ENCODE data around the gene TLE3.
"Not testable (repeated sequence)": the region's sequence is repeated elsewhere in the genome, so short reads cannot be mapped to it uniquely, and the experiment has no call there.

Gene TLE3

GRCh38 chr15:70140025-70140542 is 42.4 kb upstream of the TLE3 start (continued):
- TF ChIP-seq CREB5 (CRISPR knock-in tag; IDR thresholded peaks at IDR 0.05; ENCODE audit: low read depth), result no peak
- no peak for TF ChIP-seq GLIS3 (CRISPR knock-in tag; IDR thresholded peaks at IDR 0.05)

- no peak for ATAC-seq
- TF ChIP-seq TOX (CRISPR knock-in tag; IDR thresholded peaks at IDR 0.05; ENCODE audit: borderline replicate concordance) (no peak), PATZ1 (CRISPR knock-in tag; IDR thresholded peaks at IDR 0.05; ENCODE audit: borderline replicate concordance) (no peak)
These were observed 40.2 kb upstream of the TLE3 start for GRCh38 chr15:70137967-70138366.

GRCh38 chr15:70137021-70137420 is 39.3 kb upstream of the TLE3 start:
- not testable (repeated sequence) for ATAC-seq

- ATAC-seq, result no peak
These were observed 36.2 kb upstream of the TLE3 start for GRCh38 chr15:70133781-70134421.

GRCh38 chr15:70133296-70133695 is 35.6 kb upstream of the TLE3 start:
- no peak for ATAC-seq
- TF ChIP-seq ZNF70 (CRISPR knock-in tag; IDR thresholded peaks at IDR 0.05) (no peak), CSDC2 (CRISPR knock-in tag; IDR thresholded peaks at IDR 0.05) (no peak), ZNF8 (CRISPR knock-in tag; IDR thresholded peaks at IDR 0.05) (no peak), ZNF565 (CRISPR knock-in tag; conservative IDR thresholded peaks at IDR 0.05; ENCODE audit: low read depth) (no peak), RARB (CRISPR knock-in tag; IDR thresholded peaks at IDR 0.05) (no peak), ESRRG (CRISPR knock-in tag; IDR thresholded peaks at IDR 0.05) (no peak), PPARA (CRISPR knock-in tag; IDR thresholded peaks at IDR 0.05; ENCODE audit: borderline replicate concordance) (no peak), ZFP30 (CRISPR knock-in tag; IDR thresholded peaks at IDR 0.05) (no peak), BACH2 (CRISPR knock-in tag; IDR thresholded peaks at IDR 0.05; ENCODE audit: borderline replicate concordance) (no peak), ZFP3 (CRISPR knock-in tag; IDR thresholded peaks at IDR 0.05) (no peak), ISL1 (CRISPR knock-in tag; IDR thresholded peaks at IDR 0.05) (no peak), ARNTL (CRISPR knock-in tag; IDR thresholded peaks at IDR 0.05; ENCODE audit: borderline replicate concordance, low read depth) (no peak)

More at GRCh38 chr15:70133781-70134421, 36.2 kb upstream of the TLE3 start:
- no peak for TF ChIP-seq CREB5 (CRISPR knock-in tag; IDR thresholded peaks at IDR 0.05; ENCODE audit: low read depth)
- TF ChIP-seq RARB (CRISPR knock-in tag; IDR thresholded peaks at IDR 0.05), result no peak
- no peak for TF ChIP-seq ZNF565 (CRISPR knock-in tag; conservative IDR thresholded peaks at IDR 0.05; ENCODE audit: low read depth)
- no peak for TF ChIP-seq ZFP3 (CRISPR knock-in tag; IDR thresholded peaks at IDR 0.05)
- no peak for TF ChIP-seq ESRRG (CRISPR knock-in tag; IDR thresholded peaks at IDR 0.05)
- no peak for TF ChIP-seq TOX (CRISPR knock-in tag; IDR thresholded peaks at IDR 0.05; ENCODE audit: borderline replicate concordance)
- TF ChIP-seq PPARA (CRISPR knock-in tag; IDR thresholded peaks at IDR 0.05; ENCODE audit: borderline replicate concordance), result no peak
- no peak for TF ChIP-seq PATZ1 (CRISPR knock-in tag; IDR thresholded peaks at IDR 0.05; ENCODE audit: borderline replicate concordance)
- TF ChIP-seq CSDC2 (CRISPR knock-in tag; IDR thresholded peaks at IDR 0.05), result no peak
- no peak for TF ChIP-seq TCF4 (CRISPR knock-in tag; IDR thresholded peaks at IDR 0.05; ENCODE audit: borderline replicate concordance)
- TF ChIP-seq POU6F1 (CRISPR knock-in tag; IDR thresholded peaks at IDR 0.05; ENCODE audit: borderline replicate concordance, low read depth), result no peak
- no peak for TF ChIP-seq GLIS3 (CRISPR knock-in tag; IDR thresholded peaks at IDR 0.05)

All from SK-N-SH treated with all-trans-retinoic acid at 6 μM for 48 hours (cell line).